Measurements from ENCODE around the gene TEN1. TPM values are rescaled to one million over a fixed set of nuclear protein-coding genes. Genes with fewer than 3 reads are reported as not detected.

Gene TEN1
- total and polyA plus RNA-seq, 9 of the 15 experiments (the other 6 are each of a cell fraction or from before 2014, with no cell fraction given): 1.3 to 25.7 (median 10.1) TPM

DNA sequence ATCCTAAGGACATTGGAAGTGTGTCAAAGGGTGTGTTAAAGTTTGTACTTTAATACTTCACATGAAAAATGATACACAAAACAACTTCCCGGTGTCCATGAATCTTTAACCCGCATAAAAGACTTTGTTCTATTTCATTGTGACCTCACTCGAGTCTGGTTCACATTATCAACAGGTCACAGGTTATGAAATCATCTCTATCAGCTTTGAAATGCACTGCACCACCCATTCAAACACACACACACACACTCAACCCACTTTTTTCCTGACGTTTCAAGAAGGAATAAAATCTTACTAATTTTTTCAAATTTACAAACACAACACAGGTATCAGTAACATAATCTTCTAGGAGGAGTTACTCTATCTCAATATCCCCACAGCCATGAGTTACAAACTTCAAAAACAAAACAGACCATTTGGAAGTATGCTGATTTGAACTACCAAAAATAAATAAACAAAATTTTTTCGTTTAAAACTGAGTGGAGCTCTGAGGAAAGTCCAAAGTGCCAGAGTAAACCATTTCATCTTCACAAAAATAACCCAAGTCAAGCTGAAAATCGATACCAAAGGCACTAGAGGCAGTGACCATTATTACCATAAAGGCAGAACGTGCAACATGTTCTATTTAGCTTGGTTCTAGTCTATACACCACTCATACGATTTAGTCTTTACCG lies 2.7 kb upstream of the TEN1 start (continued):
- TF ChIP-seq RBFOX2 (IDR thresholded peaks at IDR 0.05; ENCODE audit: low read depth, low read length): no peak
- TF ChIP-seq, protein P1, sequence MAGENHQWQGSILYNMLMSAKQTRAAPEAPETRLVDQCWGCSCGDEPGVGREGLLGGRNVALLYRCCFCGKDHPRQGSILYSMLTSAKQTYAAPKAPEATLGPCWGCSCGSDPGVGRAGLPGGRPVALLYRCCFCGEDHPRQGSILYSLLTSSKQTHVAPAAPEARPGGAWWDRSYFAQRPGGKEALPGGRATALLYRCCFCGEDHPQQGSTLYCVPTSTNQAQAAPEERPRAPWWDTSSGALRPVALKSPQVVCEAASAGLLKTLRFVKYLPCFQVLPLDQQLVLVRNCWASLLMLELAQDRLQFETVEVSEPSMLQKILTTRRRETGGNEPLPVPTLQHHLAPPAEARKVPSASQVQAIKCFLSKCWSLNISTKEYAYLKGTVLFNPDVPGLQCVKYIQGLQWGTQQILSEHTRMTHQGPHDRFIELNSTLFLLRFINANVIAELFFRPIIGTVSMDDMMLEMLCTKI (IDR thresholded peaks at IDR 0.05; ENCODE audit: partially characterized antibody): no peak
- TF ChIP-seq HIVEP1 (CRISPR knock-in tag; IDR thresholded peaks at IDR 0.05): no peak
- TF ChIP-seq, protein P2, sequence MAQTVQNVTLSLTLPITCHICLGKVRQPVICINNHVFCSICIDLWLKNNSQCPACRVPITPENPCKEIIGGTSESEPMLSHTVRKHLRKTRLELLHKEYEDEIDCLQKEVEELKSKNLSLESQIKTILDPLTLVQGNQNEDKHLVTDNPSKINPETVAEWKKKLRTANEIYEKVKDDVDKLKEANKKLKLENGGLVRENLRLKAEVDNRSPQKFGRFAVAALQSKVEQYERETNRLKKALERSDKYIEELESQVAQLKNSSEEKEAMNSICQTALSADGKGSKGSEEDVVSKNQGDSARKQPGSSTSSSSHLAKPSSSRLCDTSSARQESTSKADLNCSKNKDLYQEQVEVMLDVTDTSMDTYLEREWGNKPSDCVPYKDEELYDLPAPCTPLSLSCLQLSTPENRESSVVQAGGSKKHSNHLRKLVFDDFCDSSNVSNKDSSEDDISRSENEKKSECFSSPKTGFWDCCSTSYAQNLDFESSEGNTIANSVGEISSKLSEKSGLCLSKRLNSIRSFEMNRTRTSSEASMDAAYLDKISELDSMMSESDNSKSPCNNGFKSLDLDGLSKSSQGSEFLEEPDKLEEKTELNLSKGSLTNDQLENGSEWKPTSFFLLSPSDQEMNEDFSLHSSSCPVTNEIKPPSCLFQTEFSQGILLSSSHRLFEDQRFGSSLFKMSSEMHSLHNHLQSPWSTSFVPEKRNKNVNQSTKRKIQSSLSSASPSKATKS (CRISPR knock-in tag; IDR thresholded peaks at IDR 0.05): no peak
- TF ChIP-seq, protein P3, sequence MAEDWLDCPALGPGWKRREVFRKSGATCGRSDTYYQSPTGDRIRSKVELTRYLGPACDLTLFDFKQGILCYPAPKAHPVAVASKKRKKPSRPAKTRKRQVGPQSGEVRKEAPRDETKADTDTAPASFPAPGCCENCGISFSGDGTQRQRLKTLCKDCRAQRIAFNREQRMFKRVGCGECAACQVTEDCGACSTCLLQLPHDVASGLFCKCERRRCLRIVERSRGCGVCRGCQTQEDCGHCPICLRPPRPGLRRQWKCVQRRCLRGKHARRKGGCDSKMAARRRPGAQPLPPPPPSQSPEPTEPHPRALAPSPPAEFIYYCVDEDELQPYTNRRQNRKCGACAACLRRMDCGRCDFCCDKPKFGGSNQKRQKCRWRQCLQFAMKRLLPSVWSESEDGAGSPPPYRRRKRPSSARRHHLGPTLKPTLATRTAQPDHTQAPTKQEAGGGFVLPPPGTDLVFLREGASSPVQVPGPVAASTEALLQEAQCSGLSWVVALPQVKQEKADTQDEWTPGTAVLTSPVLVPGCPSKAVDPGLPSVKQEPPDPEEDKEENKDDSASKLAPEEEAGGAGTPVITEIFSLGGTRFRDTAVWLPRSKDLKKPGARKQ (CRISPR knock-in tag; IDR thresholded peaks at IDR 0.05): no peak
- no peak for TF ChIP-seq MEF2A (IDR thresholded peaks at IDR 0.05; ENCODE audit: control insufficient read depth, low read depth, low read length)
- peak; percentile 47; the same call in 1 of the 2 replicates for TF ChIP-seq CREM (IDR thresholded peaks at IDR 0.05; ENCODE audit: low read depth)
- no peak for TF ChIP-seq RBM25 (IDR thresholded peaks at IDR 0.05; ENCODE audit: low read depth, low read length, severe bottlenecking)
- no peak for TF ChIP-seq ZNF184 (CRISPR knock-in tag; IDR thresholded peaks at IDR 0.05)
- TF ChIP-seq CHCHD3 (CRISPR knock-in tag; IDR thresholded peaks at IDR 0.05): no peak
- TF ChIP-seq CC2D1A (IDR thresholded peaks at IDR 0.05): no peak
- TF ChIP-seq ZNF75A (CRISPR knock-in tag; IDR thresholded peaks at IDR 0.05): no peak
- TF ChIP-seq ZNF830 (CRISPR knock-in tag; IDR thresholded peaks at IDR 0.05): no peak
- no peak for TF ChIP-seq TEAD2 (tag; IDR thresholded peaks at IDR 0.05)
- no peak for TF ChIP-seq GTF2F1 (IDR thresholded peaks at IDR 0.05; ENCODE audit: low read depth, low read length)
- TF ChIP-seq, protein P4, sequence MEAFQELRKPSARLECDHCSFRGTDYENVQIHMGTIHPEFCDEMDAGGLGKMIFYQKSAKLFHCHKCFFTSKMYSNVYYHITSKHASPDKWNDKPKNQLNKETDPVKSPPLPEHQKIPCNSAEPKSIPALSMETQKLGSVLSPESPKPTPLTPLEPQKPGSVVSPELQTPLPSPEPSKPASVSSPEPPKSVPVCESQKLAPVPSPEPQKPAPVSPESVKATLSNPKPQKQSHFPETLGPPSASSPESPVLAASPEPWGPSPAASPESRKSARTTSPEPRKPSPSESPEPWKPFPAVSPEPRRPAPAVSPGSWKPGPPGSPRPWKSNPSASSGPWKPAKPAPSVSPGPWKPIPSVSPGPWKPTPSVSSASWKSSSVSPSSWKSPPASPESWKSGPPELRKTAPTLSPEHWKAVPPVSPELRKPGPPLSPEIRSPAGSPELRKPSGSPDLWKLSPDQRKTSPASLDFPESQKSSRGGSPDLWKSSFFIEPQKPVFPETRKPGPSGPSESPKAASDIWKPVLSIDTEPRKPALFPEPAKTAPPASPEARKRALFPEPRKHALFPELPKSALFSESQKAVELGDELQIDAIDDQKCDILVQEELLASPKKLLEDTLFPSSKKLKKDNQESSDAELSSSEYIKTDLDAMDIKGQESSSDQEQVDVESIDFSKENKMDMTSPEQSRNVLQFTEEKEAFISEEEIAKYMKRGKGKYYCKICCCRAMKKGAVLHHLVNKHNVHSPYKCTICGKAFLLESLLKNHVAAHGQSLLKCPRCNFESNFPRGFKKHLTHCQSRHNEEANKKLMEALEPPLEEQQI (IDR thresholded peaks at IDR 0.05): no peak
- TF ChIP-seq MAFG (tag; conservative IDR thresholded peaks at IDR 0.05): no peak
- TF ChIP-seq, protein P5, sequence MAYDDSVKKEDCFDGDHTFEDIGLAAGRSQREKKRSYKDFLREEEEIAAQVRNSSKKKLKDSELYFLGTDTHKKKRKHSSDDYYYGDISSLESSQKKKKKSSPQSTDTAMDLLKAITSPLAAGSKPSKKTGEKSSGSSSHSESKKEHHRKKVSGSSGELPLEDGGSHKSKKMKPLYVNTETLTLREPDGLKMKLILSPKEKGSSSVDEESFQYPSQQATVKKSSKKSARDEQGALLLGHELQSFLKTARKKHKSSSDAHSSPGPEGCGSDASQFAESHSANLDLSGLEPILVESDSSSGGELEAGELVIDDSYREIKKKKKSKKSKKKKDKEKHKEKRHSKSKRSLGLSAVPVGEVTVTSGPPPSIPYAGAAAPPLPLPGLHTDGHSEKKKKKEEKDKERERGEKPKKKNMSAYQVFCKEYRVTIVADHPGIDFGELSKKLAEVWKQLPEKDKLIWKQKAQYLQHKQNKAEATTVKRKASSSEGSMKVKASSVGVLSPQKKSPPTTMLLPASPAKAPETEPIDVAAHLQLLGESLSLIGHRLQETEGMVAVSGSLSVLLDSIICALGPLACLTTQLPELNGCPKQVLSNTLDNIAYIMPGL (CRISPR knock-in tag; IDR thresholded peaks at IDR 0.05): no peak
- no peak for TF ChIP-seq ZNF717 (CRISPR knock-in tag; IDR thresholded peaks at IDR 0.05)
- no peak for TF ChIP-seq NONO (IDR thresholded peaks at IDR 0.05; ENCODE audit: low read depth in 2 of 2, low read length in 1 of 2)
- no peak for TF ChIP-seq ZBED1 (IDR thresholded peaks at IDR 0.05)
